K562 (cell line): ENCODE data around the gene DCPS. TPM values are rescaled to one million over a fixed set of nuclear protein-coding genes. Genes with fewer than 3 reads are reported as not detected.

Source experiments
- ARID4B ChIP-seq: sonication (generic); formaldehyde crosslinking; IDR thresholded peaks from 2 replicates; pipeline ENCODE4 v1.8.0; 2022; ENCODE audit warnings: mild to moderate bottlenecking, missing genetic modification reagents
- CGGBP1 ChIP-seq: fragments of 250-450 bp; sonication (Bioruptor Pico); IDR thresholded peaks from 2 replicates; pipeline ENCODE4 v1.9.0; 2021; ENCODE audit warnings: mild to moderate bottlenecking
- CSDE1 ChIP-seq, 2 experiments: fragments of 450-650 bp; IDR thresholded peaks; 2 replicates each; pipeline ENCODE4 v1.6.1; 2016; ENCODE audit warnings: mild to moderate bottlenecking in 1 of 2
- FOSL1 ChIP-seq: fragments of 200-800 bp; sonication (Bioruptor generic); conservative IDR thresholded peaks from 2 replicates; pipeline ENCODE4 v1.6.1; 2016; ENCODE audit warnings: missing genetic modification characterization, missing compliant biosample characterization
- HEY1 ChIP-seq: fragments of 250-450 bp; sonication (Bioruptor Pico); IDR thresholded peaks from 2 replicates; pipeline ENCODE4 v1.5.0; 2020; ENCODE audit warnings: mild to moderate bottlenecking, moderate library complexity, borderline replicate concordance
- HOXB6 ChIP-seq: fragments of 250-450 bp; sonication (Bioruptor Pico); IDR thresholded peaks from 2 replicates; pipeline ENCODE4 v1.5.1; 2022; ENCODE audit warnings: mild to moderate bottlenecking, borderline replicate concordance
- PHTF2 ChIP-seq: fragments of 250-450 bp; sonication (Bioruptor Pico); IDR thresholded peaks from 2 replicates; pipeline ENCODE4 v1.5.0; 2021; ENCODE audit warnings: mild to moderate bottlenecking
- RNF219 ChIP-seq: fragments of 250-450 bp; sonication (Bioruptor Pico); IDR thresholded peaks from 2 replicates; pipeline ENCODE4 v1.5.0; 2022; ENCODE audit warnings: mild to moderate bottlenecking
- SAFB ChIP-seq: fragments of 200-400 bp; formaldehyde crosslinking; IDR thresholded peaks from 2 replicates; pipeline ENCODE4 v1.6.1; 2017; ENCODE audit warnings: low read depth, low read length, borderline replicate concordance
- ZNF274 ChIP-seq: IDR thresholded peaks from 2 replicates; pipeline ENCODE4 v1.6.1; 2011; ENCODE audit warnings: low read depth, mild to moderate bottlenecking, low read length, moderate library complexity, borderline replicate concordance
- ZNF407 ChIP-seq: fragments of 450-650 bp; IDR thresholded peaks from 2 replicates; pipeline ENCODE4 v1.6.1; 2016; ENCODE audit warnings: low read depth
- polyA plus RNA-seq, 8 experiments: library from polyadenylated mRNA; depleted of rRNA in 4 of 8; stranded (reverse) in 5 of 8; unstranded in 3 of 8; fragments of >200 nt; fragmentation: Nextera tagmentation in 2 of 8; fragmentation: Illumina TruSeq in 1 of 8; extraction: Ambion mirVana in 2 of 8; extraction: Trizol in 1 of 8; gene quantifications; 2 replicates each; pipeline versions ENCODE4 v1.2.1 to v1.2.3, GENCODE V29; 2011 to 2014; ENCODE audit warnings: inconsistent platforms in 1 of 8, missing spikeins in 1 of 8
- total RNA-seq, 7 experiments: library from RNA; depleted of rRNA in 6 of 7; stranded (reverse); fragments of >200 nt in 6 of 7; fragmentation: Illumina TruSeq in 2 of 7; extraction: Trizol in 2 of 7; gene quantifications; 2 replicates each; pipeline versions ENCODE4 v1.2.1 to v1.2.3, GENCODE V29; 2011 to 2021; ENCODE audit warnings: low replicate concordance in 1 of 7

Gene DCPS
- total and polyA plus RNA-seq, 9 of the 15 experiments (the other 6 are each of a cell fraction or from before 2014, with no cell fraction given), result 8.7 to 38.1 (median 17.9) TPM

- TF ChIP-seq ARID4B, result peak; percentile 49; the same call in 1 of the 2 replicates
- TF ChIP-seq PHTF2 (CRISPR knock-in tag), result no peak
- peak in 1 of 2 experiments; percentile 66; a peak in 2 of 4 replicates for TF ChIP-seq CSDE1 (IDR thresholded peaks at IDR 0.05)
- TF ChIP-seq SAFB, result no peak
- TF ChIP-seq ZNF407, result no peak; the same call in 1 of the 2 replicates
- no peak for TF ChIP-seq ZNF274
- TF ChIP-seq HEY1, result no peak
- 0 out of 2 replicates have a peak, but pooled peaks have one; percentile 49 for TF ChIP-seq HOXB6 (CRISPR knock-in tag)
- TF ChIP-seq CGGBP1, result no peak
- no peak for TF ChIP-seq RNF219 (CRISPR knock-in tag)
- TF ChIP-seq FOSL1, result no peak
Observed at GRCh38 chr11:126303623-126304456, at the start of gene DCPS (continued).
